Muscle layer of duodenum (tissue), 2 donors: ENCODE data around the gene TESK2.
"Not testable (repeated sequence)": the region's sequence is repeated elsewhere in the genome, so short reads cannot be mapped to it uniquely, and the experiment has no call there.

ENCODE experiments used
- H3K27ac ChIP-seq: one replicate; pipeline ENCODE4 v1.7.0; 2013; ENCODE audit warnings: mild to moderate bottlenecking, low read length
- H3K27me3 ChIP-seq: one replicate; pipeline ENCODE4 v1.7.0; 2013; ENCODE audit warnings: low read depth, mild to moderate bottlenecking, control low read depth, low read length
- H3K36me3 ChIP-seq, 2 donors: one replicate each; pipeline ENCODE4 v1.7.0; 2013; ENCODE audit warnings: low read length in 2 of 2, control low read depth in 1 of 2, mild to moderate bottlenecking in 1 of 2; ENCODE audit not compliant: insufficient read depth in 2 of 2, control insufficient read depth in 1 of 2
- H3K4me1 ChIP-seq, 2 donors: one replicate each; pipeline ENCODE4 v1.7.0; 2013; ENCODE audit warnings: low read length in 2 of 2, mild to moderate bottlenecking in 2 of 2, control low read depth in 1 of 2, moderate library complexity in 1 of 2; ENCODE audit not compliant: insufficient read depth in 2 of 2, control insufficient read depth in 1 of 2
- H3K4me3 ChIP-seq, 2 donors: one replicate each; pipeline ENCODE4 v1.7.0; 2013; ENCODE audit warnings: low read length in 2 of 2, low read depth in 1 of 2, mild to moderate bottlenecking in 1 of 2
- H3K9me3 ChIP-seq, 2 donors: one replicate each; pipeline ENCODE4 v1.7.0; 2013; ENCODE audit warnings: low read length in 2 of 2, control low read depth in 1 of 2, mild to moderate bottlenecking in 1 of 2; ENCODE audit not compliant: control insufficient read depth in 1 of 2
- donor health status: healthy.

TESK2 gene

DNA sequence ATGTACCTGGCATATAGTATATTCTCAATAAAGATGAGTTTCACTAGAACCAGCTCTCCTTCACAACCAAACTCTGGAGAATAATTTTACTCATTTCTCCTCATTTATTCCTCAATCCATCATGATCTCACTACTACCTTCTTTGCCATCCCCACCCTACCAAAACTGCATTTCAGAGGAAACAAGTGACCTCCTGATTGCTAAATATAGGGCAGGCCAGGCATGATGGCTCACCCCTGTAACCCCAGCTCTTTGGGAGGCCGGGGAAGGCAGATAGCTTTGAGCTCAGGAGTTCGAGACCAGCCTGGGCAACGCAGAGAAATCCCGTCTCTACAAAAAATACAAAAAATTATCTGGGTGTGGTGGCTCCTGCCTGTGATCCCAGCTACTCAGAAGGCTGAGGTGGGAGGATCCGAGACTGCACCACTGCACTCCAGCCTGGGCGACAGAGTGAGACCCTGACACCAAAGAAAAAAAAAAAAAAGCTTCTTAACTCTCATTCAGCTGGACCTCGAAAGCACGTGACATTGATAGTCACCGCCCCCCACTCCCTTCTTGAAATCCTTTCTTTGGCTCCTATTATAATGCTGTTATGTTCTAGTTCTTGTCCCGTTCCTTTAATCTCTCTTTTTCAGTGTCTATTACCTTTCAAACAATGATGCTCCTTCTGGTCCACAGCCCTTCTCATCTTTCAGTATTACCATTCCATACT, 2.1 kb downstream of the TESK2 start:
- peak overlapping the region in 1 of 2 donors; percentile 21 for H3K4me3 ChIP-seq

DNA sequence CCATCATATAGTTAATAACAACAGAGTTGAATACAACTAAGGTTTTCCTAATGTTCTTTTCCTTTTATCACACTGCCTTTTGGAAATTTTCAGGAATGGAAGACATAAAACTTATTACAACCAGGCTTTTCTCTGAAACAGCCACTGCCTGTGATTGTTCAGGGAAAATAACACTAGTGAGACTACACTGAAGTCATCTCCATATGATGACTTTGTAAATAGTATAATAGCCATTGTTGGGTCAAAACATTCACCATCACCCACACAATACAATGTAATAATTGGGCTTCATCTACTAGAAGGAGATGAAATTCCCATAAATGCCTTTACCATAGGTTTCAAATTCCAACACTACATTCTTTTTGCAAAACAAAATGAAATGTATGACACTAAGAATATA, 5.0 kb downstream of the TESK2 start:
- no peak overlapping the region for H3K4me3 ChIP-seq
- peaks cover 0 to 7% of the 10 kb centered on the region in 2 donors for H3K4me1 ChIP-seq
- no peaks in the 10 kb centered on the region for H3K27me3 ChIP-seq
- H3K36me3 ChIP-seq: no peaks in the 10 kb centered on the region
- no peak overlapping the region for H3K27ac ChIP-seq
- no peaks in the 10 kb centered on the region for H3K9me3 ChIP-seq

More for the DNA sequence above, 2.1 kb downstream of the TESK2 start:
- H3K36me3 ChIP-seq: no peaks in the 10 kb centered on the region
- H3K4me1 ChIP-seq: peaks cover 0 to 13% of the 10 kb centered on the region in 2 donors
- no peaks in the 10 kb centered on the region for H3K27me3 ChIP-seq
- H3K27ac ChIP-seq: no peak overlapping the region
- H3K9me3 ChIP-seq: no peaks in the 10 kb centered on the region

DNA sequence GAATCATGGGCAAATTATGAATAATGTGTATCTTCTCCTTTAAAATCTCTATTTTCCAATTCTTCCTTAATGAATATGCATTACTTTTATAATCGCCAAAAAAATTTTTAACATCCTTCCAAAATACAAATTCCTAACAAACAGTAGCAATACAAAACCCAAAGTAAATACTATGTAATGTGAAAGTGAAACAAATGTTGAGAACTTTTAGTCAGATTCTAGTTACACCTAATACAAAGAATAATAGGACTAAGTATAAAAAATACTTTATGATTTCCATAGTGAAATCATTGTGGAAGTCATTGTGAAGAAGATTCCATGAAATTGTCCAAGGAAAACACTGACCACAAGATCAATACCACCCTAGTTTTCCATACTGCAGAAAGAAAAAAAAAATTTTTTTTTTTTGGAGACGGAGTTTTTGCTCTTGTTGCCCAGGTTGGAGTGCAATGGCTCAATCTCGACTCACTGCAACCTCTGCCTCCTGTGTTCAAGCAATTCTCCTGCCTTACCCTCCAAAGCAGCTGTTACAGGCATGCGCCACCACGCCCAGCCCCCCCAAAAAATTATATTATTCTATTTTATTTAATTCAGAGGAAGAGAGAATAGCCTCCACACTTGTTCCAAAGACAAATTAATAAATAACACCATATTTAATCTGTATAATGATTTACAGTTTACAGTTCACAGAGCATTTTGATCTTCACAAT, 11.8 kb downstream of the TESK2 start:
- Histone ChIP-seq H3K9me3 (no peaks in the 10 kb centered on the region), H3K27ac (no peak overlapping the region), H3K27me3 (no peaks in the 10 kb centered on the region), H3K4me1 (no peaks in the 10 kb centered on the region), H3K4me3 (no peak overlapping the region), H3K36me3 (no peaks in the 10 kb centered on the region)

DNA sequence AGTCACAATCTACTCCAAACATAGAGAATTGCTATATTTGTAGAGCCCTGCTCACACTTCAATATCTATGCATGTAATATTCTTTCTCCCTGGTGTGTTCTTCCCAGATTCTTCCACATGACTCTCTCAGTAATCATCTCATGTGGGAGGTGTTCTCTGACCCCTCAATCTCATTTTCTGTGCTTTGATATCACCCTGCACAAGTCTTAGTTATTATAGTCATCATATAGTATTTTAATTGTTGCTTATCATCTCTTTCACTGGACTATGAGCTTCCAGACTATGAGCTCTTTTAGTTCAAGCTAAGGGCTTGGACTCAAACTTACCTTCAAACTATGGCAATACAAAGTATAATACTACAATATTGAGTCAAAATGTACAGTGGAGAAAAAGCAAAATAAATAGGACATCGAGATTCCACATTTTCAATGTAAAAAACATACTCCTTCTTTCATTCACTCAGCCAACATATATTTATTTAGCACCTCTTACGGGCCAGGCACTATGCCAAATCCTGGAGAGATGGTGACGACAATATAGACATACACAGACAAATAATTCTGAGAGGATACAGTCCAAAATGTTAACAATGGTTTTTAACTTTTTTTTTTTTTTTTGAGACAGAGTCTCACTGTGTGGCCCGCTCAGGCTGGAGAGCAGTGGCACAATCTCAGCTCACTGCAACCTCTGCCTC, 12.7 kb downstream of the TESK2 start:
- no peaks in the 10 kb centered on the region for H3K9me3 ChIP-seq
- H3K27ac ChIP-seq: no peak overlapping the region
- no peaks in the 10 kb centered on the region for H3K27me3 ChIP-seq
- H3K36me3 ChIP-seq: no peaks in the 10 kb centered on the region
- no peak overlapping the region for H3K4me3 ChIP-seq
- H3K4me1 ChIP-seq: no peaks in the 10 kb centered on the region

DNA sequence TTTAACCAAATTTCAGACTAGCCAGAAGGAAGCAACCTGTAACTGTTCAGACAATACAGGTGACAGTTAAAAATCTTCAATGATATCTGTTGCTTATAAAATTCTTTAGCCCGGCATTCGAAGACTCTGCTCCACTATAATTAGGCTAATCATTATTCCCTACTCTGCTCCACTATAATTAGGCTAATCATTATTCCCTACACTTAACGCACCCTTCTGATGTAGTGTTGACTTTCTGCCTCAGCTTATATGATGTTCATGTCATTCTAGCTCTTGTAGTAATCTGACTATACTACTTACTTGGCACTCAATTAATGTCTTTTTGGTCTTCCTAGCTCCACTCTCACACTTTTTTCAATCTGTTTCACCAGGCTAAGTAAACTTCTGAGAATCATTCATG, 13.3 kb downstream of the TESK2 start:
- Histone ChIP-seq H3K4me3 (no peak overlapping the region), H3K36me3 (no peaks in the 10 kb centered on the region), H3K9me3 (no peaks in the 10 kb centered on the region), H3K27me3 (no peaks in the 10 kb centered on the region), H3K27ac (no peak overlapping the region), H3K4me1 (no peaks in the 10 kb centered on the region)

DNA sequence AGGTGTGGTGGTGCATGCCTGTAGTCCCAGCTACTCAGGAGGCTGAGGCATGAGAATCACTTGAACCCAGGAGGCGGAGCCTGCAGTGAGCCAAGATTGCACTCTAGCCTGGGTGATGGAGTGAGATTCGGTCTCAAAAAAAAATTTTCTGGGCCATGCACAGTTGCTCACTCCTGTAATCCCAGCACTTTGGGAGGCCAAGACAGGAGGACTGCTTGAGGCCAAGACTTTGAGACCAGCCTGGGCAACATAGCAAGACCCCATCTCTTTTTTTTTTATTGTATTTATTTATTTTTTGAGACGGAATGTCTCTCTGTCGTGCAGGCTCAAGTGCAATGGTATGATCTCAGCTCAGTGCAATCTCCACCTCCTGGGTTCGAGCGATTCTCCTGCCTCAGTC, 16.8 kb downstream of the TESK2 start:
- not testable (repeated sequence) for H3K9me3 ChIP-seq, H3K27ac ChIP-seq, H3K36me3 ChIP-seq

DNA sequence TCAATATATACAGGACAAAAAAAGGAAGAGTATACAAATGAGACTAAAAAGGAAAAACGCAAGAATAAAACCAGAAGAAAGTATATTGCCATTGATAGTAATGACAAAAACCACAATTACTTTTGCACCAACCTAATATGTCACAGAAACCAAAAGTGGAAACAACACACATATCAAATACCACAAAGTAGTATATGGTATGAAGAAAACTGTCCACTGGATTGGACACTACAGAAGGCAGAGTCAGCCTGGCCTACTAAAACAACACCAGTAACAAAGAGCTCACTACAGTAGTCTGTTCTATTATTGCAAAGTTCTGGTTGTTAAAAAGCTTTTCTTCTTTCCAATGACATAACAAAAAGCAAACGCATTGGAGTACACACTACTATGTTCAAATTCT, 17.7 kb downstream of the TESK2 start:
- H3K4me1 ChIP-seq: no peaks in the 10 kb centered on the region
- no peaks in the 10 kb centered on the region for H3K36me3 ChIP-seq
- H3K4me3 ChIP-seq: no peak overlapping the region
- no peaks in the 10 kb centered on the region for H3K27me3 ChIP-seq
- H3K27ac ChIP-seq: no peak overlapping the region
- no peaks in the 10 kb centered on the region for H3K9me3 ChIP-seq

More for the DNA sequence above, 16.8 kb downstream of the TESK2 start:
- not testable (repeated sequence) for H3K4me3 ChIP-seq, H3K27me3 ChIP-seq, H3K4me1 ChIP-seq

DNA sequence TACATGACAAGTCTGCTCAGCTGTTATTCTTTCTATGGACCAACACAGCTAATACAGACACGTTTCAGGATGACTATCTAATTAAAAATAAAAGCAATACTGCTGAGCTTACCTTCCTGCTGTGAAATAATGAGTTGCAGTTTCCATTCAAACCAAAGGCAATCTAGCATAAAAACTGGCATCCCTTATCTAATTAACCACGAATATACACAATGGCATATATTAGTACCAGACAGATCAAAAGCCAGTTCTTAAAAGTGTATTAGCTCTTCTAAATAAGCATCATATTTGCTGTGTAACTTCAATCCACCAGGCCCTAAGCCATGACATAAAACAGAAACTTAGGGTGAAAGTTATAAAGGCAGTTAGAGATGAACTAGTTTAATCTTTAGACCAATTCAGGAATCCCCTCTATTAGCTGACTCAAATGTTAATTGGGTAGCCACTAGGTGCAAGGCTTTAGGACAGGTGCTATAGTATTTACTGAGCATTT, 20.6 kb downstream of the TESK2 start:
- no peaks in the 10 kb centered on the region for H3K27me3 ChIP-seq
- H3K27ac ChIP-seq: no peak overlapping the region
- no peaks in the 10 kb centered on the region for H3K9me3 ChIP-seq
- no peaks in the 10 kb centered on the region for H3K36me3 ChIP-seq
- no peak overlapping the region for H3K4me3 ChIP-seq
- no peaks in the 10 kb centered on the region for H3K4me1 ChIP-seq

DNA sequence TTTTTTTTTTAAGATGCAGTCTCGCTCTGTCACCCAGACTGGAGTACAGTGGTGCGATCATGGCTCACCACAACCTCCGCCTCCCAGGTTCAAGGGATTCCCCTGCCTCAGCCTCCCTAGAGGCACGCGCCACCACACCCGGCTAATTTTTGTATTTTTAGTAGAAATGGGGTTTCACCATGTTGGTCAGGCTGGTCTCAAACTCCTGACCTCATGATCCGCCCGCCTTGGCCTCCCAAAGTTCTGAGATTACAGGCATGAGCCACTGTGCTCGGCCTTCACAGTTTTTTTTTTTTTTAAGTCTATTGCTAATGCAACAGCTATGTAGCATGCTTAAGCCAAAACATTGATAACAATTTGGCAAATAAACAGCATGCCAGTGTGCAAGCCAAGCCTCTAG, 23.6 kb downstream of the TESK2 start:
- H3K36me3 ChIP-seq, H3K4me3 ChIP-seq, H3K27ac ChIP-seq, H3K4me1 ChIP-seq, H3K9me3 ChIP-seq, H3K27me3 ChIP-seq: not testable (repeated sequence)

DNA sequence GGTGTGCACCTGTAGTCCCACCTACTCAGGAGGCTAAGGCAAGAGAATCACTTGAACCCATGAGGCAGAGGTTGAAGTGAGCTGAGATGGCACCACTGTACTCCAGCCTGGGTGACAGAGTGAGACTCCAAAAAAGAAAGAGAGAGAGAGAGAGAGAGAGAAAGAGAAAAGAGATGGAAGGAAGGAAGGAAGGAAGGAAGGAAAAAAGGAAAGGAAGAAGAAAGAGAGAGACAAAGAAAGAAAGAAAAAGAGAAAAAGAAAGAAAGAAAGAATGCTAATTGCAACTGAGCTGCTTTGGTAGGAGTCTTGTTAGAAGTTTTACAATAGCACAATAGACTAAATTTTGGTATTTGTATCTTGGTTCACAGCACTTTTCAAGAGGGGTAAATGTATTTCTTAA, 25.7 kb downstream of the TESK2 start:
- Histone ChIP-seq H3K9me3 (no peaks in the 10 kb centered on the region), H3K4me3 (no peak overlapping the region), H3K27ac (no peak overlapping the region), H3K4me1 (no peaks in the 10 kb centered on the region), H3K36me3 (no peaks in the 10 kb centered on the region), H3K27me3 (no peaks in the 10 kb centered on the region)

DNA sequence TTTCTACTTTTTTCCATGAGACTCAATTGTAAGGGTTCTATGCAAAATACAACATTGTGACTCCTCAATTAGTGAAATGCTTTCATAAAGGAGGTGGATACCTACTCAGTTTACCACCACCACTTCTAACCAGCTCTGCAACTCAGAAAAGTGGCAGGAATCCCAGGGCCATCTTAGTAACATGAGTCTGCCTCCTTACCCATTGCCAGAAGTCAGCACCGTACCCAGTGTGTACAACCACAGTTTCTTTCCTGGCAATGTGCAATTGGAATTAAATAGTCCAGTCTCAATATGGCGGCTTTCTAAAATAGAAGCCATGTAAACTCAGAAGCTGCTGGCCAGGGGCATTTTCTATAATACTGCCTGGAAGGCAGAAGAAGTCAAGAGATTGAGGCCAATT, 32.1 kb downstream of the TESK2 start:
- no peak overlapping the region for H3K27ac ChIP-seq
- no peaks in the 10 kb centered on the region for H3K4me1 ChIP-seq
- no peaks in the 10 kb centered on the region for H3K27me3 ChIP-seq
- H3K36me3 ChIP-seq: no peaks in the 10 kb centered on the region
- H3K9me3 ChIP-seq: no peaks in the 10 kb centered on the region
- H3K4me3 ChIP-seq: no peak overlapping the region
